Upper lobe of left lung (tissue), 4 donors: ENCODE data around the gene PTPRN2.

ENCODE experiments used
- CTCF ChIP-seq, 6 experiments: fragments of 450-650 bp in 4 of 6; fragments of 200-600 bp in 2 of 6; sonication (generic) in 2 of 6; IDR thresholded peaks; one replicate each; pipeline ENCODE4 v1.5.1; 2016 to 2019; ENCODE audit warnings: antibody characterized with exemption in 6 of 6
- EP300 ChIP-seq, 4 donors: sonication (generic); formaldehyde crosslinking; IDR thresholded peaks; one replicate each; pipeline ENCODE4 v1.5.1; 2017; ENCODE audit warnings: antibody characterized with exemption in 4 of 4, control low read depth in 2 of 4
- POLR2A ChIP-seq, 4 donors: fragments of 450-650 bp; IDR thresholded peaks; one replicate each; pipeline ENCODE4 v1.5.1; 2016 to 2017; ENCODE audit warnings: antibody characterized with exemption in 4 of 4, mild to moderate bottlenecking in 2 of 4
- POLR2AphosphoS5 ChIP-seq, 2 donors: sonication (generic); formaldehyde crosslinking; IDR thresholded peaks; one replicate each; pipeline ENCODE4 v1.5.1; 2017; ENCODE audit warnings: antibody characterized with exemption in 2 of 2

GRCh38 chr7:158366916-158367633 lies 220.5 kb downstream of the PTPRN2 start:
- no peak for TF ChIP-seq CTCF (IDR thresholded peaks at IDR 0.05)
- TF ChIP-seq POLR2A (IDR thresholded peaks at IDR 0.05) = no peak
- no peak for TF ChIP-seq POLR2AphosphoS5 (IDR thresholded peaks at IDR 0.05)
- TF ChIP-seq EP300 (IDR thresholded peaks at IDR 0.05) = no peak
